ENCODE data around the gene SCAMP4. TPM values are rescaled to one million over a fixed set of nuclear protein-coding genes. Genes with fewer than 3 reads are reported as not detected.

Gene SCAMP4
- total RNA-seq, 1 experiment from 2014 or later, result 33.4 TPM

DNA sequence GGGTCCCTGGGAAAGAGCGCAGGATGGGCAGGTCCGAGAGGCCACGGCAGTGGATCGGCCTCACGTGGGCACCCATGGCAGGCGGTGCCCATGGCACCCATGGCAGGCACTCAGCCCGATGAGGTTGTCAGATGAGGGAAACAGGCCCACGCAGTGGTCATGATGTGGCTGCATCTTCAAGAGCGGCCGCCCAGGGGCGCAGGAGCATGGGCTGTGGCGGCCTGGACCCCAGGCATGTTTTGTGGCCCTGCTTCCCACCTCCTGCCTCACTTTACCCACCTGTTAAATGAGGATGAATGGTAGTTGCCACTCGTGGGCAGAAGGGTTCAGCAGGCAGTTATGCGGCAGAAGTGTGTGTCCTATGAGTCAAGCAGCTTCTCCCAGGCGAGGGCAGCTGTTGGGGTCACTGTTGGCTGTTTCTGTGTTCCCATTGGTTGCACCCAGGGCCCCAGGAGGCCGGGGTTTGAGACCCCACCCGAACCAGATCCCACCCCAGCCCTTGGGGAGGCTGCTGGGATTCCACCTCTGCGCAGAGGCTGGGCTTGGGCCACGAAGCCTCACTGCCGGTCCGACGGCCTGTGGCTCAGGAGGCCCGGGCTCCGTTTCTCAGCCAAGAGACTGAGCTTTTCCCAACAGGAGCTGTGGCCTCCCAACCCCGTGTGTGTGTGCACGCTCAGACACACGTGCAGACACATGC, 65.8 kb downstream of the SCAMP4 start:
- H3K36me3 ChIP-seq (replicated peaks; ENCODE audit: control insufficient read depth, insufficient read depth, low read length), result peaks cover 3% of the 10 kb centered on the region
- no peak for DNase-seq
- no peak overlapping the region for H3K4me3 ChIP-seq (ENCODE audit: insufficient read depth, low read depth, low read length)
- H3K27me3 ChIP-seq (ENCODE audit: control insufficient read depth, insufficient read depth, low read length), result no peaks in the 10 kb centered on the region

DNA sequence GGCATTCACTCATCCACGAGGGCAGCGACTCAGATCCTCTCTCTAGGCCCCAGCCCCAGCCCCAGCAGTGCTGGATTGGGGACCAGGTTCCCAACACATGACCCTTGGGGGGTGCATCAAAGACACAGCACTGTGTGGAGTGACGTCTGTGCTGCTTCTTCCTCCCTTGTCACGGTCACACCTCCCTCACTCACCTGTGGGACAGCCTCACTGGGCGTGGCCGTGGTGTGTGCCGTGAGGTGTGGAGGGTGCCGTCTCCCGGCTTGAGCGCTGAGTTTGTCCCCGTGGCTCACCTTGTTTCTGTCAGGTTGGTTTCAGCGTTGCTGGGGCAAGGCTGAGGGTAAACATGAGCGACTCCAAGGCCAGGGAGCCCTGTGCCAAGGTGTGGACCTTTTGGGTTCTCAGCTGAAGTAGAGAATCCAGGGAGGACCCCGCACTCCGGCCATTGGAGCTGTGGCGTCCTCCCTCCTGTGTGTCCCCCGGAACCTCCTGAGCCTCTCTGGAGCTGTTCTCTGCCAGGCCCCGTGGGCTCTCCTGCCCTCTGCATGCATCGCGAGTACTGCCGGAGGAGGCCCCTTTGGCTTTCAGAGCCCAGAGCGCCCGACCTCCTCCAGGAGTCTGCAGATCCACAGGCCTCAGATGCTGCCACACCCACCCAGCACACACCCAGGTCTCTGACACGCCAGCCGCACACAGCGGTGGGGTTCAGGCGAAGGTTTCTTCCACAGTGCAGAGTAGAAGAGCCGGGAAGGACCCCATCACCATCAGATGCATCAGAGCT, 69.4 kb downstream of the SCAMP4 start:
- Histone ChIP-seq H3K36me3 (replicated peaks; ENCODE audit: control insufficient read depth, insufficient read depth, low read length) (peaks cover 4% of the 10 kb centered on the region), H3K4me3 (ENCODE audit: insufficient read depth, low read depth, low read length) (no peak overlapping the region), H3K27me3 (ENCODE audit: control insufficient read depth, insufficient read depth, low read length) (no peaks in the 10 kb centered on the region)
- no peak for DNase-seq

DNA sequence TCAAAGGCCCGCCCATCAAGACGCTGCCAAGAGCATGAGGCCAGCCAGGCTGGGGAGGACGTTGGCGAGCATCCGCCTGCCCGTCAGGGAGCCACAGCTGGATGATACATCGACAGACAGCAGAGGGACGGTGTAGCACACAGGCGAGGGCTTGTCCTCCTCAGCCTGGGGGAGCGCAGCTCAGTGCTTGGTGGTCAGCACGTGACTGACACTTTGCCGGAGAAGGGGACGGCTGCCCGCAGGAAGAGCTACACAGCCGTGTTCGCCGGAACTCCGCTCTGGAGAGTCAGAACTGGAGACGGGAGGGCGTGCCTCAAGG, 69.9 kb downstream of the SCAMP4 start:
- peaks cover 4% of the 10 kb centered on the region for H3K36me3 ChIP-seq (replicated peaks; ENCODE audit: control insufficient read depth, insufficient read depth, low read length)
- H3K27me3 ChIP-seq (ENCODE audit: control insufficient read depth, insufficient read depth, low read length), result no peaks in the 10 kb centered on the region
- H3K4me3 ChIP-seq (ENCODE audit: insufficient read depth, low read depth, low read length), result no peak overlapping the region
- no peak for DNase-seq

Other genes starting within 250 kb of the SCAMP4 start
- not detected in 2 replicates for gene ONECUT3, start 151.9 kb upstream of the SCAMP4 start, total RNA-seq (2014; rRNA removed; shearing (Covaris generic))
- gene ATP8B3, start 93.1 kb upstream of the SCAMP4 start, total RNA-seq (2014; rRNA removed; shearing (Covaris generic)), result 5.8 and 7.4 TPM in 2 replicates
- gene REXO1, start 56.9 kb upstream of the SCAMP4 start, total RNA-seq (2014; rRNA removed; shearing (Covaris generic)), result 19.8 and 21.9 TPM in 2 replicates
- gene KLF16, start 41.8 kb upstream of the SCAMP4 start, total RNA-seq (2014; rRNA removed; shearing (Covaris generic)), result 20.5 and 21.2 TPM in 2 replicates
- gene ABHD17A, start 19.9 kb upstream of the SCAMP4 start, total RNA-seq (2014; rRNA removed; shearing (Covaris generic)), result 87.0 and 134 TPM in 2 replicates
- gene ADAT3, start within 50 bp of the SCAMP4 start, total RNA-seq (2014; rRNA removed; shearing (Covaris generic)), result 10.0 and 12.7 TPM in 2 replicates
- 172 and 186 TPM in 2 replicates for gene CSNK1G2, start 35.8 kb downstream of the SCAMP4 start, total RNA-seq (2014; rRNA removed; shearing (Covaris generic))
- 126 and 129 TPM in 2 replicates for gene BTBD2, start 110.3 kb downstream of the SCAMP4 start, total RNA-seq (2014; rRNA removed; shearing (Covaris generic))
- gene MKNK2, start 145.8 kb downstream of the SCAMP4 start, total RNA-seq (2014; rRNA removed; shearing (Covaris generic)), result 130 and 135 TPM in 2 replicates
- 7.7 and 8.9 TPM in 2 replicates for gene MOB3A, start 190.9 kb downstream of the SCAMP4 start, total RNA-seq (2014; rRNA removed; shearing (Covaris generic))
- gene IZUMO4, start 191.5 kb downstream of the SCAMP4 start, total RNA-seq (2014; rRNA removed; shearing (Covaris generic)), result 0.80 and 0.81 TPM in 2 replicates
- gene AP3D1, start 246.2 kb downstream of the SCAMP4 start, total RNA-seq (2014; rRNA removed; shearing (Covaris generic)), result 175 and 177 TPM in 2 replicates